Activated naive CD8-positive, alpha-beta T cell treated with anti-CD3 and anti-CD28 coated beads, Interleukin-2, amount 50 U/mL, for 16 hours (primary cell): Measurements from ENCODE around the gene VSNL1.

Experiments used
- DNase-seq: peaks from one replicate; pipeline ENCODE4 v3.0.0-alpha.2; 2020; ENCODE audit warnings: low read depth, low spot score

VSNL1 gene

DNA sequence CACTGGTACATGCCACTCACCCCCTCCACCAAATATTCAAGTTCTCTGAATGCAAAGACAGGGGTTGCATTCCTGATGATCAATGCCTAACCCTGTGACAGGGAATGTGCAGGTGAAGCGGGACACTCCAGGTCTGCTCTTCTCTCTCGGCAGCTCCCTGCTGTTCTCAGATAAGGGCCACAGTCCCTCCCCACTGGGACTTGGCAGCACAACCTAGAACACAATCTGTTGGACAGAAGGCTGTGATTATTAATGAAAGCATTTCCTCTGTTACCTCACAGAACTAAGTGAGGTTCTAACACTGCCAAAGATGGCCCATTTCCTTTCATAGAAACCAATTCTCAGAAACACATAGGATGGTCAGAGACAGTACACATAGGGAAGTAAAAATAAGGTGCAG, 42.7 kb downstream of the VSNL1 start:
- no peak for DNase-seq

DNA sequence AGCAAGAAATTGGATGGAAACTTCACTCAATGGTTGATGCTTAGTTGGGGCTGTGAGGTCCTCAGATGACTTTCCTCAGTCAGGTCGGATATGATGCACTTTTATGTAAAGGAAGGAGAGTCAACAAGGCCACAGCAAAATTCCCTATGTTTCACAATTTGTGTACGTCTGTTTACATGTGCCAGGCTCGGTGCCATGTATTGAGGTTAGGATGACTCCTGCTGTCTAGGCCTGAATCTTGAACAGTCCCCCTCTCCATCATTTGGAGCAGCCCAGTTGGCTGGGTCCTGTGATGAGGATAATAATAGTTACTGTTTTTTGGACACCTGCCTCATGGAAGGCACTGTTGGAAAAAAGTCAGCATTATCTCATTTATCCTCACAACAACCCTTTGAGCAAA, 43.1 kb downstream of the VSNL1 start:
- DNase-seq: no peak

DNA sequence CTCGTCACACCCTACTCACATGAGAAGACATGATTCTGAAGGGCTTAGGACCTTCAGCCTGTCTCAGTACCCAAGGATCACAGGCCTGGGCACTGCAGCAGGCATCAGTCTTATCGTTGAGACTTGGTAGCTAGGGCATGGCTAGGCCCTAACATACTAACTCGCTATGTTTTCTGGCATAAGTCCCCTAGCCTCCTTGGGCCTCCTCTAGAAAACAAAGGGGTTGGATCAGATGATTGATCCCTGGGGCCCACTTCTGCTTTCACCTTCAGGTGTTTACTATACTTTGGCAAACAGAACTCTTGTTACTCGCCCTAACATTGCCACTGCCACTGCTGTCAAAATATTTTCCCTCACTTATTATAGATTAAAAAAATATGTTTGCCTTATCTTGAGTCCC, 44.2 kb downstream of the VSNL1 start:
- DNase-seq: no peak

DNA sequence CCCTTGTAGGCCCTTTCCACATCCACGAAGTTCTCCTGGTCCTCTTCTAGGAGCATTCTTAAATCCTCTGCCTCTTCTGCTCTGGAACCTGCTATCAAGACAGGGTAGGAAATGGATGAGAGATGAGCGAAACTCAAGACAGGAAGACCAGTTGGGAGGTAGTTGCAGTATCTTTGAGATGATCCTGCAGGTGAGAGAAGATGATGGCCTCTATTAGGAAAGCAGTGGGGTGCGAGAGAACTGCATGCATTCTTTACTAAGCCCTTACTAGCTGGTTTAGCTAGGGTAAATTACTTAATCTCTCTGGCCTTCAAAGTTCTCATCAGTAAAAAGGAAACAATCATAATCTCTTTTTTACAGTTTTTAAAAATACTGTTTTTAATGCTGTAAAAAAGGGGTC, 47.0 kb downstream of the VSNL1 start:
- DNase-seq: no peak

DNA sequence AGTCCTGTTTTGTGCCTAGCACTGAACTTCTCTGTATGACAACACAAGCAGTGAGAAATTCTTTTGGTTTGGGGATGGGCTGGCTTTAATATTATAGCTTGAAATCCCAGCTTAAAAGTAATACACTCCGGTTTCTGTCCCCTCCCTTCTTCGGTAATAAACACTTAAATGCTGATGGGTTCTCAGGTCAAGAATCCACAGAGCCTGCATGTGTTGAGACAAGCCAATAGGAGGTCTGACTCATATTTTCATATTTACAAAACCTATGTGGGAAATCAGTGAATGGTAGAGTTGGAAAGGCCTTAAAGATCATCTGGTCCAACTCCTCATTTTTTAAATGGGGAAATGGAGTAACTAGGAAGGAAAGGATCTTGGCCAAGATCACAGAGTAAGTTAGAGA, 47.5 kb downstream of the VSNL1 start:
- DNase-seq: no peak

DNA sequence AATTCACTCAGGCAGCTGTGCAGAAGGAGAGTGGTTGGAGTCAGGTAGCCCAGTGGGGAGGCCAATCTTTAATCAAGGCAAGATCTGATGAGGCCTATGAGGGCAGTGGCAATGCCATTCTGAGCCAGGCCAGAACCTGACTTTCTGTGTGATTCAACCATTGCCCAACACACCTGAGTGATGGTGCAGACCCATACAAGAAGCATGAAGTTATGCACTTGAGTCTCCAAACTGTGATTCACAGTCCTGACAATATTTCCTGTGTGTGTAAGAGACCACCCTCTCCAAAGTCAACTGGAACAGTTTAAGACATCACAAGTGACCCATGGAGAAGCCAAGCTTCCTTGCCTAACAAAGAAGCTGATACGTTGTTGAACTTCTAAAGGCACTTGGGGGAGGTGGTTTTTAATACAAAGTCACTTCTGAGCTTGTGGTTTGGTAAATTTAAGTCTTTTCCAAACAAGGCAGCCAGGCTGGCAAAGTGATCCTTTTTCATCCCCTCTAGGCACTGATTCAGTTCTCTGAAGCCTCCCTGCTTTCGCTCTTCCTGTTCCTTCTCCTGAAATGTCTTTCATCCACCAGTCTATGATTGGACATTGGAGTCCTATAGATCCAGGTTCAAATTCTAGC, 49.0 kb downstream of the VSNL1 start:
- DNase-seq: no peak

DNA sequence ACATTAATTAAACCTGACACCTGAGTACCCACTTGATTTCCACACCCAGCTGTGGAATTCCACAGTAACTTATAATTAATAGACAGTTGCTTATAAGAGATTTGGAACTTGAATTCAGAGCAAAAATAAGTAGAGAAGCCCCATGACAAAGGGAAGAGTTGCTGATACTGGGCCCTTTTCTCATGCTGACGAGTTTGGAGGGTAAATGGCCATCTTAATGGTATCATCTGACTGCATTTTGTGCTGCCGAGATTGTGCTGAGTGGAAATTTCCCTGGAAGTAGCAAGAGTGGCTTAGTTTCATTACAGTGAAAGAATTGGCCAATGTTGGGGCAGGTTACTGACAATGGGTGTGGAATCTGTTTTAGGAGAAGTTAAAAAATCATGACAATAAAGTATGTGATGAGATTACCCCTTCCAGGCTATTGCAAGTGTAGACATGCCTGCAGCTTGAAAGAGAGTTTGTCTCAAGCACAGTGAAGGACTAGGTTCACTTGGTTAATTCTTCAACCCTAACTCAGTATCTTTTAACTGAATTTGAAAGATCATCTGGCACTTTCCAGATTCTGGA, 49.9 kb downstream of the VSNL1 start:
- DNase-seq: no peak

DNA sequence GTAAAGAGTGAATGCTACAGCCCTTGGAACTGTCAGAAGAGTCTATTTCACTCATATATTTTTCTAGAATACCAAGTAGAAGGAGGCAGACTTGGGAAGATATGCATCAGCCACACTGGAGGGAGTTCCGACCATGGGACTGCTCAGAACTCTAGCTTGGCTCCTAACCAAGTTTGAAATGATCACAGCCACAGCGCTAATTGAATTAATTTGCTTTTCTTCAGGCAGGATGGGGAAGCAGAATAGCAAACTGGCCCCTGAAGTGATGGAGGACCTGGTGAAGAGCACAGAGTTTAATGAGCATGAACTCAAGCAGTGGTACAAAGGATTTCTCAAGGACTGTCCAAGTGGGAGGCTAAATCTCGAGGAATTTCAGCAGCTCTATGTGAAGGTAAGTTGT, 51.4 kb downstream of the VSNL1 start:
- DNase-seq: no peak

DNA sequence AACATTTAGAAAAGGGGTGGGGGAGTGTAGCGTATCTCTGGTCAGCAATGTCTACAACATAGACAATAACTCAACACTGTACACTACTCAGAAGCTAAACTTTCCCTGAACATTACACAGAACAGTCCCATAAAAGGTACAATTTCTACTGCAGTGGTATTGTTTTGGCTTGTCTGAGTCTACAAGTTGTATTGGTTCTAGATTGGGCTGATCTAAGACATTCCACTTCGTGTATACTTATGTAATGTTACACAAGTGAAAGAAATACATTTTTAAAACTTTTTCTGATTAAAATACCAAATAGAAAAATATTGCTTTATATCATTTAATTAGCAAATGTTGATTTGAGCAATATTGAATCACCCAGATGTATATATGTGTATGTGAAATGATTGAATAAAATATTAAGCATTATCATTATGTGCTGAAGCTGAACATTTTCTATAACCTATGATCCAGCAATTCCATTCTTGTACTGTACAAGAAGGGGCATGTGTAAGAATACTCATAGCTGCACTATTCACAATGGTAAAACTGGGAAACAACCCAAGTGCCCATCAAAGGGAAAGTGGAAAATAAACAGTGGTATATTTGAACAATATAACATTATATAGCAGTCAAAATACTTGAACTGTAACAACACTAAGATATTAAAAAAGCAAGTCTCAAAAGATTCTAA, 52.4 kb downstream of the VSNL1 start:
- no peak for DNase-seq

DNA sequence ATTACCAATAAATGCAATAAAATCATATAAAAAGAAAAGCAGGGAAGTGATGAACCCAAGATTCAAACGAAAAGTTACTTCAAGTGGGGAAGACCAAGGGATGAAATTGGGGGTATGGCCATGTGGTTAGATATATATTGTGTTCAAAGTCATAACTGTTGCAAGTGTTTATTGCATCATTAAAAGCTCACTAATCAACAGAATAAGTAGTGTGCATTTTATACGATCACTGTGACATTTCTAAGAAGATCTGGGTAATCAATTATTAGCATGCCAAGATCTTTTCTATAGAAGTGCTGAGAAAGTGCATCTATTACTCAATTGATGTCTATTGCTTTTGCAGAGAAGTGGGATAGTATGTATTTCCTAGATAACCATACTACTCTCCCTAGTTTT, 52.9 kb downstream of the VSNL1 start:
- no peak for DNase-seq

DNA sequence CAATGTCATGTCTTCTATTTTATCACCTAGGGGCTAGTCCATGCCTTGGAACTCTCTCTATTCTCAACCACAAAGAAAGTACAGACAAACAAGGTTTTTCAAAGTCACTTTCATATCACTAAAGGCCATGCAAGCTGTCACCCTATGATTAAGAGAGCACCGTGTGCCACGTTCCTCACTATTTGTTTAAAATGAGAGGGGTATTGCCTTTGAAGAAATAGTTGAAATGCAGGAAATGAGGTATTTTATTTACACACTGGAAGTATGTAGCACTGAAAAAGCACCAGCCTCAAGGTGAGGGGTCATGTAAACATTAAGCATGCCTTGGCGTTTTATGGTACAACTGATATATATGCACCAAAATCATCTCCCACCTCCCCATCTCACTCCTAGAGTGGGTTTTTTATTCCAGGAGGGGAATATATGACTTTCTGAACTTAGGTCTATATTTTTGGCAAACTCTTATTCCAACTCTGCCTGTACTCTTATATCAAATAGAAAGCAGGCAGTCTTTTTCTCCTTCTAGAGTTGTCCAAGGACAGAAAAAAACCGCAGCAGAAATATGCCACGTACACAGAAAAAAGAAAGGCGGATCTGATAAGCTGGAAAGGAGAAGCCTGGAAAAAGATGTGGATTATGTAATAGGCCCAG, 53.5 kb downstream of the VSNL1 start:
- DNase-seq: no peak

DNA sequence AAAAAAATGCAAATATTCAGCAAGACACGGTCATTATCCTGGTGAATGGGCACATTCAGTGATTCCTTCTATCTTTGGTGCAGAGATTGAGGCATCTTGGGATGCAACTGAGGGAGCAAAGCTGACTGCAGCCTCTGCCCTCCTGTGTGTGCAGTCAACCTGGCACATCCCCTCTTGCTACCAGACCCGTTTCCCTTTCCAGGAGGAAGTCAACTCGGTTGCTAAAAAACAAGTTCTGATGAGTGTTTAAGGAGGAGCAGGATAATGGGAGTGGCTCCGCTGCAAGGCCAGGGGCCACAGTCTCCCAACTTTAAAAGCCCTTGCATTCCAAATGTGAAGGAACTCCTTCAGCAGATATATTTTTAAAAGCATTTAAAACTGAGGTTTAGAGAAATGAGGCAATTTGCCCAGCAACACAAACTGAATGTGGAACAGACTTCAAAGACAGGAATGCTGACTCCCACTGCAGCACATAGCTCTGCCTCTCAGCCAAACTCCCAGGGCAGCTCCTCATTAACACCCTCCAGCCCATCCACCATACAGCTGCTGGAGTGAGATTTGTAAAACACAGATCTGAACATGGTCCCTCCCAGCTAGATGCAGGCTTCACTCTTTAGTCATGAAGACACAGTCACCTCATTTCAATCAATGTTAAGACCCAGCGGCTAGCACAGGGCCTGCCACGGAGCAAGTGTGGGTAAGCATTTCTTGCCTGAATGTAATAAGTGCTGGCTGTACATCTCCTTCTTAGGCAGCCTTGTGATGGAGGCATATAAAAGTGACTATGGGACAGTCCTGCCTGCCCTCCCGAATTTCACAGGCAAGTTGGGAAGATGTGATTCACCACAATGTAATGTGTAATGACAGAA, 54.3 kb downstream of the VSNL1 start:
- no peak for DNase-seq

DNA sequence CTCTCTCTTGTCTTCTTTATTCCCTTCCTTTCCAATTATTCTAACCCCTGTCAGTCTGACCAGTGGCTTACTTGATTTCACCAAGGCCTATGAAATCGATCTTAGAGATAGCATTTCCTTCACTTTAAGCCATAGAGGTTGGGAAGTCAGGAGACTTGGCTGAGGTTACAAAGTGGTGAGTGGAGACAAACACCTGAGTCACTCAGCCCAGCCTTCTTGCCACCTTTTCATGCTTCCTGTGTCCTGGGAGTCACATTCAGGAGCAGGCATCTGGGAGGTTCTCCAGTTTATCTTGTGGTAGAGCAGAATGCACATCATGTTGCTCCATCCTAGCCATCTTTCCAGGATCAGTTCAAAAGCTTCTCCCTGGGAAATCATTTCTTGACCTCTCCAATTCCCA, 59.1 kb downstream of the VSNL1 start:
- DNase-seq: no peak

DNA sequence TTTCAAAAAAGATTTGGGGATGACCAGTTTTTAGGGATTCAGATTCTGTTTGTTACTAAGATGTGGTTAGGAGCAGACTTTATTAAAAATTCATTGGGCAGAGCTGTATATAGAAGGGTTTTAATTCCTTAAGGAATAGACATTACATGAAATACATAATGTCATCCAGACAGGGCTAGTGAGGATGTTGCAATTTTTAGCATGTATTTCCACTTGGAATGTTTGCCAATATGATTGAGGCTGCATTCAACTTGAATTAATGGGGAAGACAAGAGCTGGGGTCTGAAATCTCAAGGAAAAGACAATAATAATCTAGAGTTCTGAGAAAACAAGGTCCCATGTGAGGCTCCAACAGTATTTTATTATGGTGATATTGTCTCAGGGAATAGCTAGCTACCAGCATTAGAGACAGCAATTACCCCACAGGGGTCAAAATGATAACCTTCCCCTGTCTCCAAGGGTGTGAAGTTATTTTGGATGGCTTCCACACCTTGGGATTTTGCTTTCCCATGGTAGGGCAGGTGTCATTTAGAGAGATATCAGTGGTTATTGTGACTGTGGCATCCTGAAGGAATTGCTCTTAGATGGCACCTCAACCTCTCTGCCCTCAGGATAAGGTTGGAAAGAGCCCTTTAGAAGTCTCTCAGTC, 60.2 kb downstream of the VSNL1 start:
- no peak for DNase-seq

DNA sequence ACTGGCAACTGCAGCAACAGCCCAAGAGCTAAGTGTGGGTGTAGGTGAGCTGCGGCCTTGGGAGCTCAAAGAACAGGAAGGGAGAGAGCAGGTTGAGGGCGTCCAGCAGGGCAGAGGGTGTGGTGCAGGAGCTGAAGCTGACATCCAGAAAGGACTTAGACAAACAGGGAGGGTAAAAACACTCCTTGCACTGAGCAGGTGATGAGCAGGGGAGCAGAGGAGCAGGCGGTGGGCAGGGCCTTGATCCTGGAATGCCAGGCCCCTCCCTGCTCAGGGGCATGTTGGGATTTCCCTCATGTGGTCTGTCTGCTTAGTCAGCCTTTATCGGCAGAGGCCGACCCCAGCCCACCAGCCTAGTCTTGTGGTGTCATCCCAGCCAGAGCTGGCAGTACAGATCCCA, 63.6 kb downstream of the VSNL1 start:
- no peak for DNase-seq

DNA sequence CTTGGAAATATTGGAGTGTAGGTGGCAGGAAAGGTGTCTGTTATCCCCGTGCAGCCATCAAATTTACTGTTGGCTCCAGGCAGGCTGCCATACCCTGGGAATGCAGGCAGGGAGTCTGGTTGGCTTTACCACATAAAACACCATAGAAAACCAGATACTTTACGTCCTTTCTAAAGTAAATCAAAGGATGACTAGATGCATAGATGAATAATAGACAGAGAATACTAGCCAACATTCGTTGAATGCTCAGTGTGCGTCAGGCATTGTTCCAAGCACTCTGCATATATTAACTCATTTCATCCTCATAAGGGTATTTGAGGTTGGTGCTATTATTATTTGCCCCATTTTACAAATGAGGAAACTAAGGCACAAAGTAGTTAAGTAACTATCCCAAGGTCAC, 65.2 kb downstream of the VSNL1 start:
- no peak for DNase-seq

DNA sequence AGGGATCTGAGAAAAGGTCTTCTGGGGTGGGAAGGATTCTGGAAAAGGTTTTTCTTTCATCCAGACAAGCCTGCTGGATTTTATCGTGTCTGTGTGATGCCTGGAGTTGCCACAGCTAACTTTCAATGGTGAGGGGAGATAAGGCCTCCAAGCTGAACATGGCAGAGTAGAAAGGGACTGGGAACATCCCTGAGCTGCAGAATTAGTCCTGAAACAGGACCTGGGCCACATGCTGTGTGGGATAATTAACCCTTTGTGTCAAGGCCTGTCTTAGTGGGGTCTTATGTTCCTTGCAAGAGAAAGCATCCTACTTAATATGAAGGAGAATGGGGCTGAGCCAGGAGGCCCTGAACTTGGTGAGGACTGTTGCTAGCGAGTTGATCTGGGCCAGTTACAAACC, 66.4 kb downstream of the VSNL1 start:
- no peak for DNase-seq

DNA sequence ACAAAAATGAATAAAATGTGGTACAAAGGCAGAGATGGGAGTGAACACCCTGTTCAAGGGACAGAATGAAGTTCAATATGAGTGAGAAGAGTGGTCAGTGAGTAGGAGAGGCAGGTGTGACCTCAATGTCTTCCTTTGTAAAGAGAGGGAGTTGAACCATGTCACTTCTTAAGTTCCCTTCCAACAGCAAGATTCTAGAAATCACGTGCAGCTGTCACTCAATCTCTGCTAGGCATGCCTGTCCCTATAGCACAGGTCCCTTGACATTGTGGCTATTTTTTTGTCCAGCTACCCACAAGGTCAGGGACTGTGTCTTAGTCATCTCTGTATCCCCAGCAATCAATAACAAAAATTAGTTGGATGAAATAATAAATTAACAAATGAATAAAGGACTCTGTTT, 66.9 kb downstream of the VSNL1 start:
- no peak for DNase-seq

DNA sequence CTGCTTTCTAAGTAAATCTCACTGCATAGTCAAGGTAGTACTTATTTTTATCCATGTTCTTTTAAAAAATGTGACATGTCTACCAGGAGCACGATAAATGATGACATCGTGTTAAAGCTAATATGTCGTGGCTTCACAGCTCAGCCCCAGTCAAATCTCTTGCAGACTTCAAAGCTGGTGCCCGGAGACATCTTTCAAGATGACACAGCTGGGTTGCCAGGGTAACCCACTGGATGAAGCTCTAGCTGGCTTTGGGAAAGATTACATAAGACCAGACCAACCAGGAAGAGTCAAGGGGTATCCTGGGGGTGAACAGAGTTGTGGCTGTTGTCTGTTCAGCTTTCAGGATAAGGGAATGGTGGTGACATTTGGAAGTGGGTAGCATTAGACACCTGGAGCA, 67.8 kb downstream of the VSNL1 start:
- no peak for DNase-seq

DNA sequence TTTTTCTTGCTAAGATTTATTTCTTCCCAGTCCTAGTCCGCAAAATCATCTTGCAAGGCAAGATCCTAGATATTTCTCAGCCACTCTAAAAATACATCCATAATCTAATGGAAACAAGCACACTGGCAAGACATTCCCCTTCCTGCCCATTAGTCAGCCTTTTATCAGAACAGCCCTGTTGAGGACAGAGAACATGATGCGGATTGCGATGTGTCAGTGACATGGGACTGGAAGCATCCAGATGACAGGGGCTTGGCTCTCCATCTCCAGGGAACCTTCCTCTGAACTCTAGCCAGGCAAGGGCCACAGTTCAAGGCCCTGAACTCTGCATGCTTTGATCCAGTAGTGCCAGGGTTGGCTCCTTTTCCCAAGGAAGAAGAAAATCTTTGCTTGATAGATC, 70.0 kb downstream of the VSNL1 start:
- DNase-seq: no peak

DNA sequence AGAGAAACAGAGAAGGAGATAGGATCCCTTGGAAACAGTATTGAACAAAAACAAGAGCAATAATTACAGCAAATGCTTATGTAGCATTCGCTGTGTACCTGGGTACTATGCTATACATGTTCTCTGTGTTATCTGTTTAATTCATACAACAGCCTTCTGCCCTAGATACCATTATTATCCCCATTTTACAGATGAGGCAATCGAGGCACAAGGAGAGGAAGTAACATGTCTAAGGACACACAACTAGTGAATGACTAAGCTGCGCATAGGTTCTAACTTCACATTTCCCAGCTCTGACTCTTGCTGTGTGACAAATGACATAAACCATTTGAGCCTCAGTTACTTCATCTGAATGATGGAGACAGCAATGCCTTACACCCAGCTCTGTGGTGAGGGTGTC, 70.5 kb downstream of the VSNL1 start:
- no peak for DNase-seq
